ENCODE measurements around the gene MOSPD2. TPM values are rescaled to one million over a fixed set of nuclear protein-coding genes. Genes with fewer than 3 reads are reported as not detected.

MOSPD2 gene
- total RNA-seq, 4 donors from 2014 or later: 20.2 to 33.4 (median 31.6) TPM

DNA sequence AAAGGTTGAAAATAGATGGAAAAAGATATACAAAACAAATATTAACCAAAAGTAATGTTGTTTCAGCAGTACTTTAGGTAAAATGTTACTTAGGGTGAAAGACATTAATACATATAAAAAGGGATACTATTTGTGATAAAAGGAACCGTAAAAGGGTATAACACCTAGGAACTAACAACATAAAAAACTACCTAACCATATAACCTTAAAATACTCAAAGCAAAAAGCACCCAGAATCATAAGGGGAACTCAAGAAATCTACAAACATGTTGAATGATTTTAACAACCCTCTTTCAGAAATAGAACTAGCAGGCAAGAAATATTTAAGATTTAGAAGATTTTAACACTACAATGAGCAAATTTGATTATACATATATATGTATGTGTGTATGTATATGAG, 11.5 kb downstream of the MOSPD2 start:
- Histone ChIP-seq H3K27me3 (no peaks in the 10 kb centered on the region), H3K27ac (no peak overlapping the region), H3K4me3 (no peak overlapping the region), H3K9me3 (no peaks in the 10 kb centered on the region), H3K36me3 (no peaks in the 10 kb centered on the region), H3K4me1 (peaks cover 0 to under 1% (median 0%) of the 10 kb centered on the region in 4 donors)
- no peak for TF ChIP-seq EP300 (IDR thresholded peaks at IDR 0.05)
- TF ChIP-seq, protein P1, sequence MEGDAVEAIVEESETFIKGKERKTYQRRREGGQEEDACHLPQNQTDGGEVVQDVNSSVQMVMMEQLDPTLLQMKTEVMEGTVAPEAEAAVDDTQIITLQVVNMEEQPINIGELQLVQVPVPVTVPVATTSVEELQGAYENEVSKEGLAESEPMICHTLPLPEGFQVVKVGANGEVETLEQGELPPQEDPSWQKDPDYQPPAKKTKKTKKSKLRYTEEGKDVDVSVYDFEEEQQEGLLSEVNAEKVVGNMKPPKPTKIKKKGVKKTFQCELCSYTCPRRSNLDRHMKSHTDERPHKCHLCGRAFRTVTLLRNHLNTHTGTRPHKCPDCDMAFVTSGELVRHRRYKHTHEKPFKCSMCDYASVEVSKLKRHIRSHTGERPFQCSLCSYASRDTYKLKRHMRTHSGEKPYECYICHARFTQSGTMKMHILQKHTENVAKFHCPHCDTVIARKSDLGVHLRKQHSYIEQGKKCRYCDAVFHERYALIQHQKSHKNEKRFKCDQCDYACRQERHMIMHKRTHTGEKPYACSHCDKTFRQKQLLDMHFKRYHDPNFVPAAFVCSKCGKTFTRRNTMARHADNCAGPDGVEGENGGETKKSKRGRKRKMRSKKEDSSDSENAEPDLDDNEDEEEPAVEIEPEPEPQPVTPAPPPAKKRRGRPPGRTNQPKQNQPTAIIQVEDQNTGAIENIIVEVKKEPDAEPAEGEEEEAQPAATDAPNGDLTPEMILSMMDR (IDR thresholded peaks at IDR 0.05): no peak
- no peak for TF ChIP-seq POLR2A (IDR thresholded peaks at IDR 0.05)
- WGBS, 2 donors: 81 to 83% methylated on average over 1 of the region's 1 CpG
- no peak for DNase-seq (ENCODE audit: low spot score in 2 of 2)

- WGBS, 2 donors: 70 to 85% methylated on average over 3 of the region's 3 CpGs
- H3K4me1 ChIP-seq: no peaks in the 10 kb centered on the region
- H3K9me3 ChIP-seq: no peaks in the 10 kb centered on the region
- H3K36me3 ChIP-seq: no peaks in the 10 kb centered on the region
- no peak overlapping the region for H3K4me3 ChIP-seq
- no peak for DNase-seq (ENCODE audit: low spot score in 2 of 2)
- H3K27me3 ChIP-seq: no peaks in the 10 kb centered on the region
- TF ChIP-seq, protein P1 (IDR thresholded peaks at IDR 0.05): no peak
- no peak for TF ChIP-seq EP300 (IDR thresholded peaks at IDR 0.05)
- H3K27ac ChIP-seq: no peak overlapping the region
Observed at GRCh38 chrX:14886252-14886651, 13.0 kb downstream of the MOSPD2 start.

DNA sequence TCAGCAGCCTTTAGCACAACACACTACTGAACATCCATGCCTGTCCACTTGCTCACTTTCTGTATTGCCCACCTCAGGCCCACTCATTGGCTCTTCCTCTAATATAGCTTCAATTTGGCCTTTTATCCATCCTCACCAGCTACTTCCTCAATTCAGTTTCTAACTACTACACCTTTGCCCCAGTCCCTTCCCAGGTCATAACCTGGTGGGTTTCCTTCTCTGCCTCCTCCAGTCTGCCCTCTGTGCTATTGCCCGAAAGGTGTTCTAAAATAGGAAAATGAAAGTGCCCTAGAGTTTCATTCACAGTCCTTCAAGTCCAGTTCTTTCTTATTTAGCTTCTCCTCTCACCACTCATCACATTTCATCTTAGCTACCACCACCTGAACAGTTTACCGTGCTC, 23.1 kb downstream of the MOSPD2 start:
- Histone ChIP-seq H3K27me3 (no peaks in the 10 kb centered on the region), H3K9me3 (no peaks in the 10 kb centered on the region), H3K4me3 (no peak overlapping the region), H3K4me1 (peaks cover 0 to 5% (median 0%) of the 10 kb centered on the region in 4 donors), H3K36me3 (peaks cover 0 to 7% (median 0%) of the 10 kb centered on the region in 3 donors), H3K27ac (no peak overlapping the region)
- 97 to 100% methylated on average over 2 of the region's 2 CpGs for WGBS, 2 donors
- DNase-seq (ENCODE audit: low spot score in 2 of 2): no peak
- TF ChIP-seq EP300 (IDR thresholded peaks at IDR 0.05): no peak
- TF ChIP-seq, protein P1 (IDR thresholded peaks at IDR 0.05): no peak
- TF ChIP-seq POLR2A (IDR thresholded peaks at IDR 0.05): no peak

GRCh38 chrX:14897042-14897441, 23.8 kb downstream of the MOSPD2 start:
- Histone ChIP-seq H3K4me3 (no peak overlapping the region), H3K9me3 (no peaks in the 10 kb centered on the region), H3K27ac (no peak overlapping the region), H3K4me1 (peaks cover 0 to 5% (median 0%) of the 10 kb centered on the region in 4 donors), H3K27me3 (no peaks in the 10 kb centered on the region), H3K36me3 (peaks cover 0 to 7% (median 0%) of the 10 kb centered on the region in 3 donors)
- TF ChIP-seq, protein P1 (IDR thresholded peaks at IDR 0.05): no peak
- no peak for TF ChIP-seq POLR2A (IDR thresholded peaks at IDR 0.05)
- TF ChIP-seq EP300 (IDR thresholded peaks at IDR 0.05): no peak
- 76 to 86% methylated on average over 2 of the region's 2 CpGs for WGBS, 2 donors
- no peak for DNase-seq (ENCODE audit: low spot score in 2 of 2)

GRCh38 chrX:14899607-14900006, 26.4 kb downstream of the MOSPD2 start:
- Histone ChIP-seq H3K4me3 (no peak overlapping the region), H3K36me3 (peaks cover 0 to 14% (median 0%) of the 10 kb centered on the region in 3 donors), H3K27me3 (no peaks in the 10 kb centered on the region), H3K4me1 (peaks cover 0 to 5% (median 0%) of the 10 kb centered on the region in 4 donors), H3K9me3 (no peaks in the 10 kb centered on the region), H3K27ac (no peak overlapping the region)
- DNase-seq (ENCODE audit: low spot score in 2 of 2): no peak
- no peak for TF ChIP-seq POLR2A (IDR thresholded peaks at IDR 0.05)
- no peak for TF ChIP-seq EP300 (IDR thresholded peaks at IDR 0.05)
- TF ChIP-seq, protein P1 (IDR thresholded peaks at IDR 0.05): no peak

Measured in tibial nerve (tissue), 4 donors.